ENCODE measurements around the gene ARHGAP10. TPM values are rescaled to one million over a fixed set of nuclear protein-coding genes. Genes with fewer than 3 reads are reported as not detected.

Gene ARHGAP10
- total and polyA plus RNA-seq, 3 donors from 2014 or later: 17.4 to 108 (median 83.5) TPM

GRCh38 chr4:148023512-148024181 is 291.8 kb downstream of the ARHGAP10 start:
- no peaks in the 10 kb centered on the region for H3K9me3 ChIP-seq
- intact Hi-C loops (cut with DNase I; ENCODE audit: low total_unique reads): no loop called here
- TF ChIP-seq CTCF (IDR thresholded peaks at IDR 0.05) (no peak), POLR2A (IDR thresholded peaks at IDR 0.05) (no peak)
- H3K36me3 ChIP-seq (ENCODE audit: low read depth, missing control alignments): no peaks in the 10 kb centered on the region
- no peak overlapping the region for H3K4me3 ChIP-seq
- H3K4me1 ChIP-seq: peaks cover 4% of the 10 kb centered on the region
- WGBS, 2 donors: 72 to 77% methylated on average over 9 of the region's 9 CpGs
- H3K27me3 ChIP-seq: no peaks in the 10 kb centered on the region
- H3K27ac ChIP-seq: no peak overlapping the region
- no peak for DNase-seq

- H3K9me3 ChIP-seq: no peaks in the 10 kb centered on the region
- H3K4me1 ChIP-seq: no peaks in the 10 kb centered on the region
- intact Hi-C loops (cut with DNase I; ENCODE audit: low total_unique reads): no loop called here
- WGBS, 2 donors: 87 to 92% methylated on average over 4 of the region's 4 CpGs
- no peak overlapping the region for H3K4me3 ChIP-seq
- no peak overlapping the region for H3K27ac ChIP-seq
- no peaks in the 10 kb centered on the region for H3K36me3 ChIP-seq (ENCODE audit: low read depth, missing control alignments)
- DNase-seq: no peak
- TF ChIP-seq CTCF (IDR thresholded peaks at IDR 0.05) (no peak), POLR2A (IDR thresholded peaks at IDR 0.05) (no peak)
- H3K27me3 ChIP-seq: no peaks in the 10 kb centered on the region
Measured at GRCh38 chr4:148025981-148026380, 294.1 kb downstream of the ARHGAP10 start.

GRCh38 chr4:148027201-148027600 is 295.3 kb downstream of the ARHGAP10 start:
- TF ChIP-seq CTCF (IDR thresholded peaks at IDR 0.05) (no peak), POLR2A (IDR thresholded peaks at IDR 0.05) (no peak)
- H3K4me3 ChIP-seq: no peak overlapping the region
- no peak overlapping the region for H3K27ac ChIP-seq
- intact Hi-C loops (cut with DNase I; ENCODE audit: low total_unique reads): no loop called here
- WGBS, 2 donors: 94 to 97% methylated on average over 7 of the region's 7 CpGs
- no peaks in the 10 kb centered on the region for H3K36me3 ChIP-seq (ENCODE audit: low read depth, missing control alignments)
- no peaks in the 10 kb centered on the region for H3K9me3 ChIP-seq
- no peaks in the 10 kb centered on the region for H3K27me3 ChIP-seq
- no peaks in the 10 kb centered on the region for H3K4me1 ChIP-seq
- no peak for DNase-seq

- Histone ChIP-seq H3K4me3 (no peak overlapping the region), H3K9me3 (no peaks in the 10 kb centered on the region), H3K36me3 (ENCODE audit: low read depth, missing control alignments) (no peaks in the 10 kb centered on the region), H3K27me3 (no peaks in the 10 kb centered on the region), H3K27ac (no peak overlapping the region), H3K4me1 (no peaks in the 10 kb centered on the region)
- WGBS, 2 donors: 77 to 80% methylated on average over 3 of the region's 3 CpGs
- intact Hi-C loops (cut with DNase I; ENCODE audit: low total_unique reads): no loop called here
- DNase-seq: no peak
- TF ChIP-seq POLR2A (IDR thresholded peaks at IDR 0.05) (no peak), CTCF (IDR thresholded peaks at IDR 0.05) (no peak)
Measured at GRCh38 chr4:148029781-148030180, 297.9 kb downstream of the ARHGAP10 start.

All from testis (tissue), 3 donors.